ENCODE measurements around the gene KIFAP3.
"Not testable (repeated sequence)": the region's sequence is repeated elsewhere in the genome, so short reads cannot be mapped to it uniquely, and the experiment has no call there.

- not testable (repeated sequence) for TF ChIP-seq POLR2A (IDR thresholded peaks at IDR 0.05; ENCODE audit: low read length); GATA1 (IDR thresholded peaks at IDR 0.05; ENCODE audit: low read depth, low read length)
These were observed 65.8 kb downstream of the KIFAP3 start for GRCh38 chr1:170008745-170009144.

All from erythroblast (primary cell).